Esophagus muscularis mucosa (tissue), 4 donors: Measurements from ENCODE around the gene MAP1B.

Source experiments
- EP300 ChIP-seq: sonication (generic); formaldehyde crosslinking; IDR thresholded peaks from one replicate; pipeline ENCODE4 v1.6.1; 2017; ENCODE audit warnings: antibody characterized with exemption
- POLR2A ChIP-seq: fragments of 450-650 bp; IDR thresholded peaks from one replicate; pipeline ENCODE4 v1.6.1; 2017; ENCODE audit warnings: antibody characterized with exemption, moderate library complexity, mild to moderate bottlenecking, low read depth
- POLR2AphosphoS5 ChIP-seq, 2 donors: sonication (generic); formaldehyde crosslinking; IDR thresholded peaks; one replicate each; pipeline ENCODE4 v1.6.1; 2017; ENCODE audit warnings: antibody characterized with exemption in 2 of 2
- TF ChIP-seq, protein P1 (sequence below), 3 experiments: fragments of 200-600 bp in 2 of 3; fragments of 450-650 bp in 1 of 3; sonication (generic) in 2 of 3; IDR thresholded peaks; one replicate each; pipeline ENCODE4 v1.5.1; 2017 to 2019; ENCODE audit warnings: antibody characterized with exemption in 3 of 3, mild to moderate bottlenecking in 2 of 3, moderate library complexity in 1 of 3

DNA sequence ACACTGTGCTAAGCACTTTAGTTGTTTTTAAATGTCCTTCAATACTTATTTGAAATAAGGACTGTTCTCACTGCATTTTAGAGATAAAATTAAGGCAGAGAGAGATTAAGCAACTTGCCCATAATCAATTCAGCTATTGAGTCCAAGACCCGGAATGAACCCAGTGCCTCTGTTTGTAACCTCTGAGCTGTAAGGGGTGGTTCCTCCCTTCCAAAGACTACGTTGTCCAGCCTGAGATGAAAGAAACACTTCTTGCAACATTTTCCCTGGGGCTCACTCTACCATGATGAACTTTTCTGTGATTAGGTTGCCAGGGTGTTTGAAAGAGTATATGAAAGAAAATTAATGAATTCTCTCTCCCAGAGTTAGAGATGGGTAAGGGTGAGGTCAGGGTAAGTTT, 22.0 kb upstream of the MAP1B start:
- TF ChIP-seq, protein P1, sequence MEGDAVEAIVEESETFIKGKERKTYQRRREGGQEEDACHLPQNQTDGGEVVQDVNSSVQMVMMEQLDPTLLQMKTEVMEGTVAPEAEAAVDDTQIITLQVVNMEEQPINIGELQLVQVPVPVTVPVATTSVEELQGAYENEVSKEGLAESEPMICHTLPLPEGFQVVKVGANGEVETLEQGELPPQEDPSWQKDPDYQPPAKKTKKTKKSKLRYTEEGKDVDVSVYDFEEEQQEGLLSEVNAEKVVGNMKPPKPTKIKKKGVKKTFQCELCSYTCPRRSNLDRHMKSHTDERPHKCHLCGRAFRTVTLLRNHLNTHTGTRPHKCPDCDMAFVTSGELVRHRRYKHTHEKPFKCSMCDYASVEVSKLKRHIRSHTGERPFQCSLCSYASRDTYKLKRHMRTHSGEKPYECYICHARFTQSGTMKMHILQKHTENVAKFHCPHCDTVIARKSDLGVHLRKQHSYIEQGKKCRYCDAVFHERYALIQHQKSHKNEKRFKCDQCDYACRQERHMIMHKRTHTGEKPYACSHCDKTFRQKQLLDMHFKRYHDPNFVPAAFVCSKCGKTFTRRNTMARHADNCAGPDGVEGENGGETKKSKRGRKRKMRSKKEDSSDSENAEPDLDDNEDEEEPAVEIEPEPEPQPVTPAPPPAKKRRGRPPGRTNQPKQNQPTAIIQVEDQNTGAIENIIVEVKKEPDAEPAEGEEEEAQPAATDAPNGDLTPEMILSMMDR (IDR thresholded peaks at IDR 0.05) = no peak
- TF ChIP-seq POLR2AphosphoS5 (IDR thresholded peaks at IDR 0.05) (no peak), EP300 (no peak), POLR2A (no peak)
